ENCODE measurements around the gene INPP5F. TPM values are rescaled to one million over a fixed set of nuclear protein-coding genes. Genes with fewer than 3 reads are reported as not detected.
"Not testable (repeated sequence)": the region's sequence is repeated elsewhere in the genome, so short reads cannot be mapped to it uniquely, and the experiment has no call there.

Gene INPP5F
- total RNA-seq, 1 experiment from 2014 or later, result 26.4 TPM

- Histone ChIP-seq H3K27me3 (replicated peaks; ENCODE audit: control insufficient read depth, insufficient read depth, low read length) (no peaks in the 10 kb centered on the region), H3K9me3 (peaks cover 10% of the 10 kb centered on the region; the same call in 1 of the 2 replicates), H3K4me3 (ENCODE audit: low read depth, low read length) (no peak overlapping the region), H3K36me3 (ENCODE audit: control insufficient read depth, insufficient read depth, low read length) (no peaks in the 10 kb centered on the region), H3K4me1 (no peaks in the 10 kb centered on the region)
- BruUV-seq (replicated peaks), result no TSS peak
- Mint-ChIP-seq H3K27ac (ENCODE audit: unreplicated experiment) (no peak overlapping the region), H3K4me1 (ENCODE audit: low read depth, unreplicated experiment) (no peaks in the 10 kb centered on the region), H3K9me3 (ENCODE audit: unreplicated experiment) (peaks cover 13% of the 10 kb centered on the region), H3K4me3 (ENCODE audit: unreplicated experiment) (no peak overlapping the region), H3K27me3 (ENCODE audit: insufficient read depth, unreplicated experiment) (no peaks in the 10 kb centered on the region), H3K36me3 (ENCODE audit: insufficient read depth, unreplicated experiment) (no peaks in the 10 kb centered on the region)
- ChIA-PET CTCF (interaction anchor here (0.7 kb wide), 1 partner anchor 846 kb away, joined by 5 read pairs; no protein-coding TSS in a partner anchor), POLR2A (no interaction called here)
- TF ChIP-seq CTCF (IDR thresholded peaks at IDR 0.05; ENCODE audit: insufficient read depth in 1 of 2, low read depth in 1 of 2, low read length in 1 of 2, severe bottlenecking in 1 of 2, unreplicated experiment in 1 of 2), result no peak
- DNase-seq, result no peak
- intact Hi-C loops (cut with micrococcal nuclease; ENCODE audit: unreplicated experiment), result no loop called here
Measured at GRCh38 chr10:119705434-119705831, 20.4 kb upstream of the INPP5F start.

GRCh38 chr10:119706521-119707278 lies 19.1 kb upstream of the INPP5F start:
- Histone ChIP-seq H3K36me3 (ENCODE audit: control insufficient read depth, insufficient read depth, low read length) (no peaks in the 10 kb centered on the region), H3K4me3 (ENCODE audit: low read depth, low read length) (no peak overlapping the region), H3K4me1 (no peaks in the 10 kb centered on the region), H3K9me3 (peaks cover 20% of the 10 kb centered on the region; the same call in 1 of the 2 replicates), H3K27me3 (replicated peaks; ENCODE audit: control insufficient read depth, insufficient read depth, low read length) (no peaks in the 10 kb centered on the region)
- no TSS peak for BruUV-seq (replicated peaks)
- Mint-ChIP-seq H3K9me3 (ENCODE audit: unreplicated experiment) (peaks cover 13% of the 10 kb centered on the region), H3K4me1 (ENCODE audit: low read depth, unreplicated experiment) (no peaks in the 10 kb centered on the region), H3K36me3 (ENCODE audit: insufficient read depth, unreplicated experiment) (no peaks in the 10 kb centered on the region), H3K27ac (ENCODE audit: unreplicated experiment) (no peak overlapping the region), H3K4me3 (ENCODE audit: unreplicated experiment) (no peak overlapping the region), H3K27me3 (ENCODE audit: insufficient read depth, unreplicated experiment) (no peaks in the 10 kb centered on the region)
- intact Hi-C loops (cut with micrococcal nuclease; ENCODE audit: unreplicated experiment), result no loop called here
- CTCF ChIA-PET, result no interaction called here
- POLR2A ChIA-PET, result interaction anchor here (1.0 kb wide), 1 partner anchor 14 kb away, joined by 7 read pairs; no protein-coding TSS in a partner anchor
- no peak for DNase-seq
- no peak for TF ChIP-seq CTCF (IDR thresholded peaks at IDR 0.05; ENCODE audit: insufficient read depth in 1 of 2, low read depth in 1 of 2, low read length in 1 of 2, severe bottlenecking in 1 of 2, unreplicated experiment in 1 of 2)

GRCh38 chr10:119707331-119707730 lies 18.5 kb upstream of the INPP5F start:
- BruUV-seq (replicated peaks); intact Hi-C loops (cut with micrococcal nuclease; ENCODE audit: unreplicated experiment); H3K4me1 ChIP-seq; H3K4me1 Mint-ChIP-seq (ENCODE audit: low read depth, unreplicated experiment); H3K36me3 Mint-ChIP-seq (ENCODE audit: insufficient read depth, unreplicated experiment); H3K4me3 ChIP-seq (ENCODE audit: low read depth, low read length); H3K4me3 Mint-ChIP-seq (ENCODE audit: unreplicated experiment); POLR2A ChIA-PET; H3K27ac Mint-ChIP-seq (ENCODE audit: unreplicated experiment); H3K36me3 ChIP-seq (ENCODE audit: control insufficient read depth, insufficient read depth, low read length); H3K27me3 Mint-ChIP-seq (ENCODE audit: insufficient read depth, unreplicated experiment); DNase-seq; H3K27me3 ChIP-seq (replicated peaks; ENCODE audit: control insufficient read depth, insufficient read depth, low read length); CTCF ChIA-PET: not testable (repeated sequence)
- H3K9me3 ChIP-seq, result peaks cover 20% of the 10 kb centered on the region; the same call in 1 of the 2 replicates
- H3K9me3 Mint-ChIP-seq (ENCODE audit: unreplicated experiment), result peaks cover 13% of the 10 kb centered on the region

GRCh38 chr10:119710935-119711334 lies 14.9 kb upstream of the INPP5F start:
- intact Hi-C loops (cut with micrococcal nuclease; ENCODE audit: unreplicated experiment); H3K4me1 Mint-ChIP-seq (ENCODE audit: low read depth, unreplicated experiment); DNase-seq; CTCF ChIA-PET; H3K27me3 ChIP-seq (replicated peaks; ENCODE audit: control insufficient read depth, insufficient read depth, low read length); H3K36me3 ChIP-seq (ENCODE audit: control insufficient read depth, insufficient read depth, low read length); H3K4me3 Mint-ChIP-seq (ENCODE audit: unreplicated experiment); POLR2A ChIA-PET; H3K4me3 ChIP-seq (ENCODE audit: low read depth, low read length); H3K4me1 ChIP-seq; H3K36me3 Mint-ChIP-seq (ENCODE audit: insufficient read depth, unreplicated experiment); H3K27me3 Mint-ChIP-seq (ENCODE audit: insufficient read depth, unreplicated experiment); H3K27ac Mint-ChIP-seq (ENCODE audit: unreplicated experiment); BruUV-seq (replicated peaks): not testable (repeated sequence)
- peaks cover 13% of the 10 kb centered on the region for H3K9me3 Mint-ChIP-seq (ENCODE audit: unreplicated experiment)
- peaks cover 20% of the 10 kb centered on the region; the same call in 1 of the 2 replicates for H3K9me3 ChIP-seq
